Upper lobe of left lung (tissue), 4 donors: ENCODE measurements around the gene GRIK4.

ENCODE experiments used
- EP300 ChIP-seq, 4 donors: sonication (generic); formaldehyde crosslinking; IDR thresholded peaks; one replicate each; pipeline ENCODE4 v1.5.1; 2017; ENCODE audit warnings: antibody characterized with exemption in 4 of 4, control low read depth in 2 of 4
- POLR2AphosphoS5 ChIP-seq, 2 donors: sonication (generic); formaldehyde crosslinking; IDR thresholded peaks; one replicate each; pipeline ENCODE4 v1.5.1; 2017; ENCODE audit warnings: antibody characterized with exemption in 2 of 2
- TF ChIP-seq, protein P1 (sequence below), 6 experiments: fragments of 450-650 bp in 4 of 6; fragments of 200-600 bp in 2 of 6; sonication (generic) in 2 of 6; IDR thresholded peaks; one replicate each; pipeline ENCODE4 v1.5.1; 2016 to 2019; ENCODE audit warnings: antibody characterized with exemption in 6 of 6

GRCh38 chr11:120625565-120625964, 114.0 kb downstream of the GRIK4 start:
- TF ChIP-seq, protein P1, sequence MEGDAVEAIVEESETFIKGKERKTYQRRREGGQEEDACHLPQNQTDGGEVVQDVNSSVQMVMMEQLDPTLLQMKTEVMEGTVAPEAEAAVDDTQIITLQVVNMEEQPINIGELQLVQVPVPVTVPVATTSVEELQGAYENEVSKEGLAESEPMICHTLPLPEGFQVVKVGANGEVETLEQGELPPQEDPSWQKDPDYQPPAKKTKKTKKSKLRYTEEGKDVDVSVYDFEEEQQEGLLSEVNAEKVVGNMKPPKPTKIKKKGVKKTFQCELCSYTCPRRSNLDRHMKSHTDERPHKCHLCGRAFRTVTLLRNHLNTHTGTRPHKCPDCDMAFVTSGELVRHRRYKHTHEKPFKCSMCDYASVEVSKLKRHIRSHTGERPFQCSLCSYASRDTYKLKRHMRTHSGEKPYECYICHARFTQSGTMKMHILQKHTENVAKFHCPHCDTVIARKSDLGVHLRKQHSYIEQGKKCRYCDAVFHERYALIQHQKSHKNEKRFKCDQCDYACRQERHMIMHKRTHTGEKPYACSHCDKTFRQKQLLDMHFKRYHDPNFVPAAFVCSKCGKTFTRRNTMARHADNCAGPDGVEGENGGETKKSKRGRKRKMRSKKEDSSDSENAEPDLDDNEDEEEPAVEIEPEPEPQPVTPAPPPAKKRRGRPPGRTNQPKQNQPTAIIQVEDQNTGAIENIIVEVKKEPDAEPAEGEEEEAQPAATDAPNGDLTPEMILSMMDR (IDR thresholded peaks at IDR 0.05): no peak
- no peak for TF ChIP-seq EP300 (IDR thresholded peaks at IDR 0.05)
- no peak for TF ChIP-seq POLR2AphosphoS5 (IDR thresholded peaks at IDR 0.05)
